Skeletal muscle tissue (tissue), 1 donor: Measurements from ENCODE around the gene TRIP10. TPM values are rescaled to one million over a fixed set of nuclear protein-coding genes. Genes with fewer than 3 reads are reported as not detected.

Experiments
- total RNA-seq: library from RNA; depleted of rRNA; stranded (reverse); fragments of >200 nt; gene quantifications from one replicate; pipeline ENCODE4 v1.2.3, GENCODE V29; 2014

TRIP10 gene
- total RNA-seq, 1 donor from 2014 or later, result 32.9 TPM

Other genes starting within 250 kb of the TRIP10 start
- gene TUBB4A, start 237.4 kb upstream of the TRIP10 start, total RNA-seq, result not detected
- 1.0 TPM for gene TNFSF9, start 208.7 kb upstream of the TRIP10 start, total RNA-seq
- 1.0 TPM for gene CD70, start 148.5 kb upstream of the TRIP10 start, total RNA-seq
- gene TNFSF14, start 69.5 kb upstream of the TRIP10 start, total RNA-seq, result not detected
- gene C3, start 19.0 kb upstream of the TRIP10 start, total RNA-seq, result 71.5 TPM
- gene GPR108, start 2.1 kb upstream of the TRIP10 start, total RNA-seq, result 14.6 TPM
- not detected for gene SH2D3A, start 27.8 kb downstream of the TRIP10 start, total RNA-seq
- 4.7 TPM for gene VAV1, start 33.0 kb downstream of the TRIP10 start, total RNA-seq
- gene ADGRE1, start 147.9 kb downstream of the TRIP10 start, total RNA-seq, result 1.6 TPM